HCT116 (cell line): ENCODE measurements around the gene C14orf93. TPM values are rescaled to one million over a fixed set of nuclear protein-coding genes. Genes with fewer than 3 reads are reported as not detected.

Experiments used
- EGR1 ChIP-seq: IDR thresholded peaks from 2 replicates; pipeline ENCODE4 v1.6.1; 2012; ENCODE audit warnings: low read depth
- REST ChIP-seq: IDR thresholded peaks from 2 replicates; pipeline ENCODE4 v1.6.1; 2012; ENCODE audit warnings: low read depth
- TCF7L2 ChIP-seq: IDR thresholded peaks from 2 replicates; pipeline ENCODE4 v1.7.0; 2011; ENCODE audit warnings: borderline replicate concordance, inconsistent platforms; ENCODE audit not compliant: insufficient read depth, insufficient read length; ENCODE audit errors: extremely low read depth
- ZBTB33 ChIP-seq: IDR thresholded peaks from 2 replicates; pipeline ENCODE4 v1.6.1; 2011; ENCODE audit warnings: mild to moderate bottlenecking, low read length, moderate library complexity; ENCODE audit not compliant: insufficient replicate concordance; ENCODE audit errors: extremely low read depth
- ZFX ChIP-seq: fragments of 450-650 bp; IDR thresholded peaks from 2 replicates; pipeline ENCODE4 v1.6.1; 2017
- ZNF274 ChIP-seq: fragments of 200-500 bp; sonication (Bioruptor generic); IDR thresholded peaks from 2 replicates; pipeline ENCODE4 v1.6.1; 2014; ENCODE audit warnings: mild to moderate bottlenecking, low read depth, low read length, inconsistent platforms
- total RNA-seq: library from RNA; stranded (reverse); gene quantifications from one replicate; pipeline ENCODE4 v1.2.1, GENCODE V29; 2021; ENCODE audit not compliant: unreplicated experiment

The C14orf93 gene
- total RNA-seq, 1 experiment from 2014 or later = 13.7 TPM

GRCh38 chr14:22979748-22980392, 30.1 kb downstream of the C14orf93 start (continued):
- no peak for TF ChIP-seq REST
- TF ChIP-seq ZFX = no peak
- TF ChIP-seq EGR1 = no peak
- TF ChIP-seq TCF7L2 = no peak
- no peak for TF ChIP-seq ZNF274
- TF ChIP-seq ZBTB33 = no peak
